ENCODE data around the gene SPEF1. TPM values are rescaled to one million over a fixed set of nuclear protein-coding genes. Genes with fewer than 3 reads are reported as not detected.

Gene SPEF1
- total and polyA plus RNA-seq, 2 of the 4 experiments (the other 2 are of a cell fraction), result 0.15 TPM; not detected in 1

GRCh38 chr20:3745686-3746173 lies 35.5 kb downstream of the SPEF1 start:
- no peak overlapping the region for H3K4me2 ChIP-seq (ENCODE audit: low read depth, low read length)
- H3K36me3 ChIP-seq (ENCODE audit: control insufficient read depth, insufficient read depth, low read length), result no peaks in the 10 kb centered on the region
- H4K5ac ChIP-seq (ENCODE audit: low read depth, low read length), result no peak overlapping the region
- dilution Hi-C loops (cut with HindIII; ENCODE audit: low sequenced_read_pairs, unreplicated experiment), result no loop called here
- H3K79me1 ChIP-seq (ENCODE audit: low read depth in 1 of 2, low read length in 2 of 2), result no peaks in the 10 kb centered on the region
- H3K4me1 ChIP-seq (ENCODE audit: control insufficient read depth, insufficient read depth, low read length), result no peaks in the 10 kb centered on the region
- H3K4ac ChIP-seq (ENCODE audit: low read depth, low read length), result no peak overlapping the region
- POLR2A ChIA-PET (ENCODE audit: unreplicated experiment), result no interaction called here
- H3K27me3 ChIP-seq (ENCODE audit: control insufficient read depth, insufficient read depth, low read length), result peaks cover 12% of the 10 kb centered on the region
- H3K9me1 ChIP-seq (ENCODE audit: insufficient read depth, low read length), result no peaks in the 10 kb centered on the region
- H3K56ac ChIP-seq (ENCODE audit: extremely low read depth, insufficient read depth, low read length), result no peak overlapping the region
- ATAC-seq (ENCODE audit: low read depth), result no peak
- H2AK9ac ChIP-seq (replicated peaks; ENCODE audit: low read depth, low read length, poor library complexity), result no peak overlapping the region
- H3K9me3 ChIP-seq (ENCODE audit: control insufficient read depth, insufficient read depth, low read length), result no peaks in the 10 kb centered on the region
- H2BK120ac ChIP-seq (ENCODE audit: low read depth, low read length), result no peak overlapping the region
- no peak overlapping the region for H2BK20ac ChIP-seq (ENCODE audit: low read depth, low read length)
- H3K4me3 ChIP-seq (ENCODE audit: insufficient read depth, low read depth, low read length), result no peak overlapping the region
- TF ChIP-seq ELK1 (IDR thresholded peaks at IDR 0.05; ENCODE audit: borderline replicate concordance, low read depth, low read length) (no peak), SMC3 (IDR thresholded peaks at IDR 0.05; ENCODE audit: low read depth, low read length) (no peak), RAD21 (IDR thresholded peaks at IDR 0.05; ENCODE audit: low read length) (no peak), MXI1 (IDR thresholded peaks at IDR 0.05; ENCODE audit: borderline replicate concordance, low read depth, low read length) (no peak), NFE2L2 (IDR thresholded peaks at IDR 0.05; ENCODE audit: low read depth, low read length) (no peak)
- CTCF ChIA-PET, result no interaction called here
- no peak overlapping the region for H3K27ac ChIP-seq (ENCODE audit: insufficient read depth, low read length)
- no peak overlapping the region for H2AFZ ChIP-seq (replicated peaks; ENCODE audit: low read length, poor library complexity)
- no peak overlapping the region for H2BK5ac ChIP-seq (ENCODE audit: low read depth, low read length, poor library complexity, severe bottlenecking)
- H3K14ac ChIP-seq (replicated peaks; ENCODE audit: low read depth, low read length), result no peak overlapping the region
- H3K23ac ChIP-seq (ENCODE audit: low read depth, low read length), result no peak overlapping the region
- intact Hi-C loops (cut with micrococcal nuclease), result no loop called here
- no peak overlapping the region for H2BK15ac ChIP-seq (ENCODE audit: low read depth, low read length)
- DNase-seq, result no peak
- BruUV-seq (replicated peaks), result no TSS peak
- no peak overlapping the region for H3K9ac ChIP-seq (ENCODE audit: low read depth, low read length)
- no peak overlapping the region for H4K8ac ChIP-seq (ENCODE audit: low read depth in 2 of 2, low read length in 2 of 2)
- in situ Hi-C loops (cut with MboI; ENCODE audit: low sequenced_read_pairs), result no loop called here
- H3K18ac ChIP-seq (ENCODE audit: low read depth, low read length), result no peak overlapping the region
- H4K91ac ChIP-seq (ENCODE audit: insufficient read depth, low read depth, low read length), result no peak overlapping the region
- WGBS, 2 experiments (ENCODE audit: extremely low coverage in 2 of 2, insufficient read length in 1 of 2), result 95% methylated on average over 4 of the region's 11 CpGs; no CpG with 5 or more reads in 1 of the 2 experiments
- H2AK5ac ChIP-seq (ENCODE audit: low read depth, low read length), result no peak overlapping the region
- H4K20me1 ChIP-seq (ENCODE audit: insufficient read depth, low read length), result no peaks in the 10 kb centered on the region

Data from IMR-90 (cell line).